Astrocyte (in vitro differentiated cells and primary cell): Measurements from ENCODE around the gene ERCC5.

Source experiments
- CTCF ChIP-seq: IDR thresholded peaks from 2 replicates; pipeline ENCODE4 v1.5.1; 2011; ENCODE audit warnings: low read depth, mild to moderate bottlenecking, inconsistent platforms, low read length, moderate library complexity; ENCODE audit not compliant: insufficient read depth
- EZH2 ChIP-seq: IDR thresholded peaks from 2 replicates; pipeline ENCODE4 v1.6.1; 2012; ENCODE audit warnings: mild to moderate bottlenecking, low read length, inconsistent platforms; ENCODE audit not compliant: insufficient read depth

DNA sequence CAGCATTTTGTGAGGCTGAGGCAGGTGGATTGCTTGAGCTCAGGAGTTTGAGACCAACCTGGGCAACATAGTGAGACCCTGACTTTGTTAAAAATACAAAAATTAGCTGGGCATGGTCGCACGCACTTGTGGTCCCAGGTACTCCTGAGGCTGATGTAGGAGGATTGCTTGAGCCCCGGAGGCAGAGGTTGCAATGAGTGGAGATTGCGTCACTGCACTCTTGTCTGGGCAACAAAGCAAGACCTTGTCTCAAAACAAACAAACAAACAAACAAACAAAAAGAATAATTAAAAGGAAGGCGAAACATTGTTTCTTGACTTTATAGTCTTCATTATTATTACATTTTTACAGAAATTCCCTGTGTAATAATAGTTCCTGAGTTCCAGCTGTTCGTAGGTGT is 31.0 kb upstream of the ERCC5 start:
- TF ChIP-seq CTCF, result no peak
- TF ChIP-seq EZH2, result no peak
